ENCODE results near the gene FAM204A. TPM values are rescaled to one million over a fixed set of nuclear protein-coding genes. Genes with fewer than 3 reads are reported as not detected.

Gene FAM204A
- total and polyA plus RNA-seq, 2 of the 13 experiments (the other 11 are each of a cell fraction or from before 2014, with no cell fraction given), result 9.2 to 61.0 TPM

DNA sequence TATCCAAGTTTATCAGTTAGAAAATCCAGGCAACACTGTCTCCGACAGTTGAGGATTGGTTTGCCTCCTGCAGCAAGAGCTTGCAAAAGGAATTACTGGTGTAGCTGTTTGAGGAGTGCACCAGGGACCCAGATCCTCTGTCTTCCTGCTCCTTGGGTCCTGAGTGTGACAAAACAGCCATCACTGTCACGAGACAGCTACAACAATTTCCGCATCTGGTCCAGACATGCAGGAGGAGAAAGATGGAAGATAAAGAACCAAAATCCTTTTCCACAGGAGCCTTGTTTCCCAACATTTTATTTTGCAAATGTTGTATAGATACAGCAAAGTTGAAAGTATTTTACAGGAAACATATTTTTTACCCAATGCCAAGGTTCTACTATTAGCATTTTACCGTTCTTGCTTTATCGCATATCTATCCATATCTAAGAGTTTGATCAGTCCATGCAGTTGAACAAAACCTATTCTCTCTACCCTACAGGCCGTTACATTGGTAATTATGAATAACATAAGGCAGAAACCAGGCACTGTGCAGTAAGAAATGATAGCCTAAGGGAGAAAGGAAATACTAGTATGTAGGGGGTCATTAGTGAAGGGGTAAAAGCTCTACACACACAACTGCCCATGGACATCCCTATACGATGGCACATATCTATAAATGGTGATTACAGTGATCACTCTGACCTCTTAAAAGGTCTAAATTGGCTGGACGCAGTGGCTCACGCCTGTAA is 54.9 kb downstream of the FAM204A start:
- Histone ChIP-seq H3K4me2 (ENCODE audit: low read depth, low read length) (no peak overlapping the region), H3K36me3 (replicated peaks in 1 of 2; ENCODE audit: control insufficient read depth in 1 of 2, insufficient read depth in 2 of 2, low read length in 2 of 2) (no peaks in the 10 kb centered on the region), H3K79me2 (ENCODE audit: insufficient read depth, low read length) (no peaks in the 10 kb centered on the region), H3K4me1 (ENCODE audit: insufficient read depth, low read length) (no peaks in the 10 kb centered on the region), H3K4me3 (replicated peaks in 1 of 3; ENCODE audit: insufficient read depth in 1 of 3, low read depth in 2 of 3, low read length in 3 of 3) (no peak overlapping the region), H4K20me1 (ENCODE audit: insufficient read depth, low read length) (no peaks in the 10 kb centered on the region), H2AFZ (ENCODE audit: low read length) (no peak overlapping the region), H3K27me3 (ENCODE audit: control insufficient read depth in 1 of 2, insufficient read depth in 2 of 2, low read length in 2 of 2) (peaks cover 0 to 17% of the 10 kb centered on the region in 2 experiments; a peak in 1 of 5 replicates), H3K9ac (ENCODE audit: insufficient read depth, low read depth, low read length) (no peak overlapping the region), H3K9me3 (ENCODE audit: low read length) (no peaks in the 10 kb centered on the region), H3K27ac (ENCODE audit: extremely low read length, insufficient read depth, low read length) (no peak overlapping the region)
- intact Hi-C loops (cut with micrococcal nuclease; ENCODE audit: unreplicated experiment), result no loop called here
- DNase-seq (ENCODE audit: low spot score) (no peak), FAIRE-seq (no peak), ATAC-seq (no peak)
- no TSS peak for BruUV-seq (replicated peaks)
- ChIA-PET CTCF (ENCODE audit: low intra/inter-chr PET ratio, low total read pairs) (no interaction called here), POLR2A (no interaction called here)
- WGBS (ENCODE audit: low lambda C conversion rate), result 32% methylated on average over 9 of the region's 9 CpGs
- TF ChIP-seq ZNF652 (CRISPR knock-in tag; IDR thresholded peaks at IDR 0.05; ENCODE audit: borderline replicate concordance, low read depth) (no peak), GZF1 (CRISPR knock-in tag; IDR thresholded peaks at IDR 0.05) (no peak), STAG1 (CRISPR knock-in tag; IDR thresholded peaks at IDR 0.05) (no peak), TP53 (CRISPR knock-in tag; conservative IDR thresholded peaks at IDR 0.05) (no peak)
- TF ChIP-seq, protein P1, sequence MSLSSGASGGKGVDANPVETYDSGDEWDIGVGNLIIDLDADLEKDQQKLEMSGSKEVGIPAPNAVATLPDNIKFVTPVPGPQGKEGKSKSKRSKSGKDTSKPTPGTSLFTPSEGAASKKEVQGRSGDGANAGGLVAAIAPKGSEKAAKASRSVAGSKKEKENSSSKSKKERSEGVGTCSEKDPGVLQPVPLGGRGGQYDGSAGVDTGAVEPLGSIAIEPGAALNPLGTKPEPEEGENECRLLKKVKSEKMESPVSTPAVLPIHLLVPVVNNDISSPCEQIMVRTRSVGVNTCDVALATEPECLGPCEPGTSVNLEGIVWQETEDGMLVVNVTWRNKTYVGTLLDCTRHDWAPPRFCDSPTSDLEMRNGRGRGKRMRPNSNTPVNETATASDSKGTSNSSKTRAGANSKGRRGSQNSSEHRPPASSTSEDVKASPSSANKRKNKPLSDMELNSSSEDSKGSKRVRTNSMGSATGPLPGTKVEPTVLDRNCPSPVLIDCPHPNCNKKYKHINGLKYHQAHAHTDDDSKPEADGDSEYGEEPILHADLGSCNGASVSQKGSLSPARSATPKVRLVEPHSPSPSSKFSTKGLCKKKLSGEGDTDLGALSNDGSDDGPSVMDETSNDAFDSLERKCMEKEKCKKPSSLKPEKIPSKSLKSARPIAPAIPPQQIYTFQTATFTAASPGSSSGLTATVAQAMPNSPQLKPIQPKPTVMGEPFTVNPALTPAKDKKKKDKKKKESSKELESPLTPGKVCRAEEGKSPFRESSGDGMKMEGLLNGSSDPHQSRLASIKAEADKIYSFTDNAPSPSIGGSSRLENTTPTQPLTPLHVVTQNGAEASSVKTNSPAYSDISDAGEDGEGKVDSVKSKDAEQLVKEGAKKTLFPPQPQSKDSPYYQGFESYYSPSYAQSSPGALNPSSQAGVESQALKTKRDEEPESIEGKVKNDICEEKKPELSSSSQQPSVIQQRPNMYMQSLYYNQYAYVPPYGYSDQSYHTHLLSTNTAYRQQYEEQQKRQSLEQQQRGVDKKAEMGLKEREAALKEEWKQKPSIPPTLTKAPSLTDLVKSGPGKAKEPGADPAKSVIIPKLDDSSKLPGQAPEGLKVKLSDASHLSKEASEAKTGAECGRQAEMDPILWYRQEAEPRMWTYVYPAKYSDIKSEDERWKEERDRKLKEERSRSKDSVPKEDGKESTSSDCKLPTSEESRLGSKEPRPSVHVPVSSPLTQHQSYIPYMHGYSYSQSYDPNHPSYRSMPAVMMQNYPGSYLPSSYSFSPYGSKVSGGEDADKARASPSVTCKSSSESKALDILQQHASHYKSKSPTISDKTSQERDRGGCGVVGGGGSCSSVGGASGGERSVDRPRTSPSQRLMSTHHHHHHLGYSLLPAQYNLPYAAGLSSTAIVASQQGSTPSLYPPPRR (CRISPR knock-in tag; IDR thresholded peaks at IDR 0.05; ENCODE audit: borderline replicate concordance), result no peak
- TF ChIP-seq, protein P2, sequence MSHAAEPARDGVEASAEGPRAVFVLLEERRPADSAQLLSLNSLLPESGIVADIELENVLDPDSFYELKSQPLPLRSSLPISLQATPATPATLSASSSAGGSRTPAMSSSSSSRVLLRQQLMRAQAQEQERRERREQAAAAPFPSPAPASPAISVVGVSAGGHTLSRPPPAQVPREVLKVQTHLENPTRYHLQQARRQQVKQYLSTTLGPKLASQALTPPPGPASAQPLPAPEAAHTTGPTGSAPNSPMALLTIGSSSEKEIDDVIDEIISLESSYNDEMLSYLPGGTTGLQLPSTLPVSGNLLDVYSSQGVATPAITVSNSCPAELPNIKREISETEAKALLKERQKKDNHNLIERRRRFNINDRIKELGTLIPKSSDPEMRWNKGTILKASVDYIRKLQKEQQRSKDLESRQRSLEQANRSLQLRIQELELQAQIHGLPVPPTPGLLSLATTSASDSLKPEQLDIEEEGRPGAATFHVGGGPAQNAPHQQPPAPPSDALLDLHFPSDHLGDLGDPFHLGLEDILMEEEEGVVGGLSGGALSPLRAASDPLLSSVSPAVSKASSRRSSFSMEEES (CRISPR knock-in tag; IDR thresholded peaks at IDR 0.05), result no peak
- TF ChIP-seq, protein P3, sequence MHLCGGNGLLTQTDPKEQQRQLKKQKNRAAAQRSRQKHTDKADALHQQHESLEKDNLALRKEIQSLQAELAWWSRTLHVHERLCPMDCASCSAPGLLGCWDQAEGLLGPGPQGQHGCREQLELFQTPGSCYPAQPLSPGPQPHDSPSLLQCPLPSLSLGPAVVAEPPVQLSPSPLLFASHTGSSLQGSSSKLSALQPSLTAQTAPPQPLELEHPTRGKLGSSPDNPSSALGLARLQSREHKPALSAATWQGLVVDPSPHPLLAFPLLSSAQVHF (CRISPR knock-in tag; IDR thresholded peaks at IDR 0.05), result no peak
- in situ Hi-C loops (cut with HindIII; ENCODE audit: extremely low pct_ligation_motif_present, low pct_unique_long_range_greater_than_20kb), result no loop called here
